Liver (tissue), 9 donors: ENCODE data around the gene TTC1. TPM values are rescaled to one million over a fixed set of nuclear protein-coding genes. Genes with fewer than 3 reads are reported as not detected.

Source experiments
- DNase-seq: peaks from one replicate; pipeline ENCODE4 v3.0.0-alpha.2; 2017; ENCODE audit warnings: low spot score
- H3K27ac ChIP-seq, 2 donors: one replicate each; pipeline ENCODE4 v1.7.0; 2013; ENCODE audit warnings: inconsistent platforms in 2 of 2, low read length in 2 of 2, control low read depth in 1 of 2, low read depth in 1 of 2, mild to moderate bottlenecking in 1 of 2
- H3K27me3 ChIP-seq, 4 donors: one replicate each; pipeline versions ENCODE4 v1.6.1 to v1.7.0; 2013; ENCODE audit warnings: low read length in 3 of 4, inconsistent platforms in 1 of 4, mild to moderate bottlenecking in 1 of 4, moderate library complexity in 1 of 4; ENCODE audit not compliant: control insufficient read depth in 4 of 4, insufficient read depth in 4 of 4
- H3K36me3 ChIP-seq, 4 donors: one replicate each; pipeline versions ENCODE4 v1.6.1 to v1.7.0; 2013; ENCODE audit warnings: low read length in 3 of 4, mild to moderate bottlenecking in 3 of 4, low read depth in 1 of 4, moderate library complexity in 1 of 4; ENCODE audit not compliant: control insufficient read depth in 4 of 4, insufficient read depth in 3 of 4
- H3K4me1 ChIP-seq, 4 donors: one replicate each; pipeline versions ENCODE4 v1.6.1 to v1.7.0; 2013; ENCODE audit warnings: low read length in 3 of 4, mild to moderate bottlenecking in 3 of 4, moderate library complexity in 1 of 4; ENCODE audit not compliant: control insufficient read depth in 4 of 4, insufficient read depth in 4 of 4
- H3K4me3 ChIP-seq, 3 donors: one replicate each; pipeline versions ENCODE4 v1.6.1 to v1.7.0; 2013; ENCODE audit warnings: low read length in 3 of 3, control low read depth in 1 of 3, low read depth in 1 of 3, mild to moderate bottlenecking in 1 of 3
- H3K9ac ChIP-seq, 2 donors: one replicate each; pipeline ENCODE4 v1.7.0; 2013; ENCODE audit warnings: low read length in 2 of 2, mild to moderate bottlenecking in 2 of 2, moderate library complexity in 2 of 2, control low read depth in 1 of 2, low read depth in 1 of 2
- H3K9me3 ChIP-seq, 4 donors: one replicate each; pipeline versions ENCODE4 v1.6.1 to v1.7.0; 2013; ENCODE audit warnings: low read length in 3 of 4; ENCODE audit not compliant: control insufficient read depth in 4 of 4
- ATF3 ChIP-seq: IDR thresholded peaks from 2 replicates; pipeline ENCODE4 v1.6.1; 2016; ENCODE audit warnings: antibody characterized with exemption
- CTCF ChIP-seq: fragments of 150-350 bp; IDR thresholded peaks from 2 replicates; pipeline ENCODE4 v1.5.1; 2017; ENCODE audit warnings: improper control_type of control experiment, low read depth, low read length; ENCODE audit not compliant: missing input control
- EGR1 ChIP-seq, 2 donors: IDR thresholded peaks; 2 replicates each; pipeline ENCODE4 v1.6.1; 2016 to 2018; ENCODE audit warnings: antibody characterized with exemption in 2 of 2, low read depth in 2 of 2
- FOXA1 ChIP-seq: IDR thresholded peaks from 2 replicates; pipeline ENCODE4 v1.6.1; 2016; ENCODE audit warnings: antibody characterized with exemption
- FOXA2 ChIP-seq: IDR thresholded peaks from 2 replicates; pipeline ENCODE4 v1.6.1; 2016; ENCODE audit warnings: antibody characterized with exemption
- GABPA ChIP-seq, 2 donors: IDR thresholded peaks in 1 of 2; conservative IDR thresholded peaks in 1 of 2; 2 replicates each; pipeline ENCODE4 v1.6.1; 2016; ENCODE audit warnings: antibody characterized with exemption in 2 of 2, mild to moderate bottlenecking in 1 of 2, moderate library complexity in 1 of 2
- HNF4A ChIP-seq, 2 donors: conservative IDR thresholded peaks; 2 replicates each; pipeline ENCODE4 v1.6.1; 2016; ENCODE audit warnings: antibody characterized with exemption in 2 of 2, mild to moderate bottlenecking in 2 of 2
- HNF4G ChIP-seq: IDR thresholded peaks from 2 replicates; pipeline ENCODE4 v1.6.1; 2016; ENCODE audit warnings: antibody characterized with exemption
- JUND ChIP-seq, 2 donors: IDR thresholded peaks; 2 replicates each; pipeline ENCODE4 v1.6.1; 2016; ENCODE audit warnings: antibody characterized with exemption in 2 of 2
- MAX ChIP-seq: IDR thresholded peaks from 2 replicates; pipeline ENCODE4 v1.6.1; 2016; ENCODE audit warnings: antibody characterized with exemption
- NR2F2 ChIP-seq: IDR thresholded peaks from 2 replicates; pipeline ENCODE4 v1.6.1; 2016; ENCODE audit warnings: antibody characterized with exemption
- RAD21 ChIP-seq, 2 donors: IDR thresholded peaks; 2 replicates each; pipeline ENCODE4 v1.6.1; 2016; ENCODE audit warnings: antibody characterized with exemption in 2 of 2, mild to moderate bottlenecking in 2 of 2
- REST ChIP-seq: IDR thresholded peaks from 2 replicates; pipeline ENCODE4 v1.6.1; 2016; ENCODE audit warnings: antibody characterized with exemption, mild to moderate bottlenecking
- RXRA ChIP-seq, 2 donors: IDR thresholded peaks; 2 replicates each; pipeline ENCODE4 v1.6.1; 2017 to 2018; ENCODE audit warnings: antibody characterized with exemption in 2 of 2, mild to moderate bottlenecking in 1 of 2
- SP1 ChIP-seq: IDR thresholded peaks from 2 replicates; pipeline ENCODE4 v1.6.1; 2018; ENCODE audit warnings: antibody characterized with exemption, mild to moderate bottlenecking
- TAF1 ChIP-seq: conservative IDR thresholded peaks from 2 replicates; pipeline ENCODE4 v1.6.1; 2016; ENCODE audit warnings: antibody characterized with exemption, mild to moderate bottlenecking
- YY1 ChIP-seq: IDR thresholded peaks from 2 replicates; pipeline ENCODE4 v1.6.1; 2016; ENCODE audit warnings: antibody characterized with exemption, mild to moderate bottlenecking
- ZBTB33 ChIP-seq: IDR thresholded peaks from 2 replicates; pipeline ENCODE4 v1.6.1; 2016; ENCODE audit warnings: antibody characterized with exemption
- WGBS: extraction: QIAGEN DNeasy Blood & Tissue Kit; methylation state at CpG from one replicate; pipeline ENCODE4 v1.1.7; 2013; 5-methylcytosine and 5-hydroxymethylcytosine counted together
- polyA plus RNA-seq, 2 donors: library from polyadenylated mRNA; stranded (reverse) in 1 of 2; unstranded in 1 of 2; fragments of 200-250 nt in 1 of 2; fragments of >200 nt in 1 of 2; fragmentation: Nextera tagmentation in 1 of 2; extraction: Ambion mirVana in 1 of 2; gene quantifications; one replicate each; pipeline versions ENCODE4 v1.2.1 to v1.2.3, GENCODE V29; 2013 to 2015
- total RNA-seq, 2 donors: library from RNA; depleted of rRNA; stranded (reverse); fragments of >200 nt; gene quantifications; one replicate each; pipeline ENCODE4 v1.2.3, GENCODE V29; 2014
- donor health status: healthy.
- donor health status: healthy.
- donor health status: healthy.
- donor health status: healthy.
- donor health status: healthy.

The TTC1 gene
- total and polyA plus RNA-seq, 4 donors, result 18.0 to 35.5 (median 22.2) TPM

GRCh38 chr5:160061770-160062169 lies 52.8 kb downstream of the TTC1 start:
- WGBS, result 90% methylated on average over 3 of the region's 3 CpGs
- DNase-seq, result no peak
- no peaks in the 10 kb centered on the region for H3K9me3 ChIP-seq
- no peaks in the 10 kb centered on the region for H3K27me3 ChIP-seq
- no peak for TF ChIP-seq FOXA2
- TF ChIP-seq FOXA1, result no peak
- TF ChIP-seq TAF1, result no peak
- no peak for TF ChIP-seq MAX
- TF ChIP-seq CTCF, result no peak
- TF ChIP-seq JUND (IDR thresholded peaks at IDR 0.05), result no peak
- no peak for TF ChIP-seq RXRA (IDR thresholded peaks at IDR 0.05)
- no peak for TF ChIP-seq REST
- TF ChIP-seq GABPA (IDR thresholded peaks at IDR 0.05 in 1 of 2, conservative IDR thresholded peaks at IDR 0.05 in 1 of 2), result no peak
- TF ChIP-seq NR2F2, result no peak
- TF ChIP-seq EGR1 (IDR thresholded peaks at IDR 0.05; ENCODE audit: low read depth in 2 of 2), result no peak
- no peak for TF ChIP-seq HNF4G
- no peak for TF ChIP-seq HNF4A (conservative IDR thresholded peaks at IDR 0.05)
- no peak for TF ChIP-seq RAD21 (IDR thresholded peaks at IDR 0.05)
- no peak overlapping the region for H3K27ac ChIP-seq
- H3K4me3 ChIP-seq, result no peak overlapping the region
- H3K4me1 ChIP-seq, result peaks cover 2 to 14% (median 7%) of the 10 kb centered on the region in 4 donors
- peaks cover 7 to 21% (median 13%) of the 10 kb centered on the region in 4 donors for H3K36me3 ChIP-seq
- H3K9ac ChIP-seq, result no peak overlapping the region

- Histone ChIP-seq H3K9ac (peak overlapping the region in 1 of 2 donors; percentile 14), H3K27ac (peak overlapping the region; percentile 19 to 84), H3K4me1 (peaks cover 2 to 14% (median 7%) of the 10 kb centered on the region in 4 donors), H3K27me3 (no peaks in the 10 kb centered on the region), H3K9me3 (no peaks in the 10 kb centered on the region), H3K4me3 (no peak overlapping the region), H3K36me3 (peaks cover 5 to 15% (median 8%) of the 10 kb centered on the region in 4 donors)
- no peak for DNase-seq
- 18% methylated on average over 1 of the region's 1 CpG for WGBS
- TF ChIP-seq CTCF (no peak), TAF1 (peak; percentile 78), JUND (IDR thresholded peaks at IDR 0.05) (no peak), EGR1 (IDR thresholded peaks at IDR 0.05; ENCODE audit: low read depth in 2 of 2) (no peak), ZBTB33 (no peak), RAD21 (IDR thresholded peaks at IDR 0.05) (peak in 1 of 2 donors; percentile 32), FOXA2 (no peak), ATF3 (no peak), GABPA (IDR thresholded peaks at IDR 0.05 in 1 of 2, conservative IDR thresholded peaks at IDR 0.05 in 1 of 2) (no peak), HNF4G (peak; percentile 41), HNF4A (conservative IDR thresholded peaks at IDR 0.05) (peak; percentile 55 to 74), REST (peak; percentile 27), YY1 (peak; percentile 41), SP1 (peak; percentile 95)
Measured at GRCh38 chr5:160064417-160064810, 55.5 kb downstream of the TTC1 start.
